Measurements from ENCODE around the gene LRRC4C. TPM values are rescaled to one million over a fixed set of nuclear protein-coding genes. Genes with fewer than 3 reads are reported as not detected.

LRRC4C gene
- total and polyA plus RNA-seq, 2 experiments from 2014 or later: 0.35 to 1.1 TPM

DNA sequence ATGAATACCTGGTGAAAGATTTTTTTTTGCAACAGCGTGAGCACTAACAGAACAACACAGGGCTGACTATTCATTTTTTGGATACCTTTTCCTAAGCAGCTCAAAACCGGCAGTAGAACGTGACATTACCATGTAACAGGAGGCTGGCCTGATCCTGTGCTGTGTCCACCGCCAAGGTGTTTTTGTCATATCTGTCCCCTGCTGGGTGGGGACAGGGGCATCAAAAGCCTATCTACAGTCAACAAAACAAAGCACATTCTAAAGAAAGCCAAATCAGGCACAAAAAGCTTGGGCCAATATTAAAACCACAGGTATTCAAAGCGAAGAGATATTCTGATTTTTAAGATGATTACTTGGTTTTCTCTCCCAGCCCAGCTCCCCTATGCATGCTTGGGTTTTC lies 151.2 kb downstream of the LRRC4C start:
- H3K36me3 ChIP-seq (ENCODE audit: insufficient read depth): no peaks in the 10 kb centered on the region
- H3K4me3 ChIP-seq: no peak overlapping the region
- H3K9me3 Mint-ChIP-seq: peaks cover 7% of the 10 kb centered on the region
- no peaks in the 10 kb centered on the region for H3K27me3 ChIP-seq (ENCODE audit: insufficient read depth)
- no peak overlapping the region for H3K27ac ChIP-seq (ENCODE audit: low read depth)
- H3K4me2 ChIP-seq: no peak overlapping the region
- H4K20me1 ChIP-seq (replicated peaks; ENCODE audit: insufficient read depth): no peaks in the 10 kb centered on the region
- ATAC-seq (no peak), DNase-seq (ENCODE audit: low spot score) (no peak)
- peak overlapping the region; percentile 11 for H2AFZ ChIP-seq
- no peak overlapping the region for H3K27ac Mint-ChIP-seq
- peaks cover 3% of the 10 kb centered on the region for H3K27me3 Mint-ChIP-seq (ENCODE audit: insufficient read depth, low read depth, poor library complexity)
- no peak for TF ChIP-seq EZH2phosphoT487 (IDR thresholded peaks at IDR 0.05; ENCODE audit: unreplicated experiment)
- no peak for TF ChIP-seq EZH2 (IDR thresholded peaks at IDR 0.05; ENCODE audit: low read depth, unreplicated experiment)
- TF ChIP-seq JUNB (IDR thresholded peaks at IDR 0.05; ENCODE audit: unreplicated experiment): no peak
- TF ChIP-seq, protein P1, sequence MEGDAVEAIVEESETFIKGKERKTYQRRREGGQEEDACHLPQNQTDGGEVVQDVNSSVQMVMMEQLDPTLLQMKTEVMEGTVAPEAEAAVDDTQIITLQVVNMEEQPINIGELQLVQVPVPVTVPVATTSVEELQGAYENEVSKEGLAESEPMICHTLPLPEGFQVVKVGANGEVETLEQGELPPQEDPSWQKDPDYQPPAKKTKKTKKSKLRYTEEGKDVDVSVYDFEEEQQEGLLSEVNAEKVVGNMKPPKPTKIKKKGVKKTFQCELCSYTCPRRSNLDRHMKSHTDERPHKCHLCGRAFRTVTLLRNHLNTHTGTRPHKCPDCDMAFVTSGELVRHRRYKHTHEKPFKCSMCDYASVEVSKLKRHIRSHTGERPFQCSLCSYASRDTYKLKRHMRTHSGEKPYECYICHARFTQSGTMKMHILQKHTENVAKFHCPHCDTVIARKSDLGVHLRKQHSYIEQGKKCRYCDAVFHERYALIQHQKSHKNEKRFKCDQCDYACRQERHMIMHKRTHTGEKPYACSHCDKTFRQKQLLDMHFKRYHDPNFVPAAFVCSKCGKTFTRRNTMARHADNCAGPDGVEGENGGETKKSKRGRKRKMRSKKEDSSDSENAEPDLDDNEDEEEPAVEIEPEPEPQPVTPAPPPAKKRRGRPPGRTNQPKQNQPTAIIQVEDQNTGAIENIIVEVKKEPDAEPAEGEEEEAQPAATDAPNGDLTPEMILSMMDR (conservative IDR thresholded peaks at IDR 0.05; ENCODE audit: low read depth in 2 of 2): no peak
- TF ChIP-seq, protein P2, sequence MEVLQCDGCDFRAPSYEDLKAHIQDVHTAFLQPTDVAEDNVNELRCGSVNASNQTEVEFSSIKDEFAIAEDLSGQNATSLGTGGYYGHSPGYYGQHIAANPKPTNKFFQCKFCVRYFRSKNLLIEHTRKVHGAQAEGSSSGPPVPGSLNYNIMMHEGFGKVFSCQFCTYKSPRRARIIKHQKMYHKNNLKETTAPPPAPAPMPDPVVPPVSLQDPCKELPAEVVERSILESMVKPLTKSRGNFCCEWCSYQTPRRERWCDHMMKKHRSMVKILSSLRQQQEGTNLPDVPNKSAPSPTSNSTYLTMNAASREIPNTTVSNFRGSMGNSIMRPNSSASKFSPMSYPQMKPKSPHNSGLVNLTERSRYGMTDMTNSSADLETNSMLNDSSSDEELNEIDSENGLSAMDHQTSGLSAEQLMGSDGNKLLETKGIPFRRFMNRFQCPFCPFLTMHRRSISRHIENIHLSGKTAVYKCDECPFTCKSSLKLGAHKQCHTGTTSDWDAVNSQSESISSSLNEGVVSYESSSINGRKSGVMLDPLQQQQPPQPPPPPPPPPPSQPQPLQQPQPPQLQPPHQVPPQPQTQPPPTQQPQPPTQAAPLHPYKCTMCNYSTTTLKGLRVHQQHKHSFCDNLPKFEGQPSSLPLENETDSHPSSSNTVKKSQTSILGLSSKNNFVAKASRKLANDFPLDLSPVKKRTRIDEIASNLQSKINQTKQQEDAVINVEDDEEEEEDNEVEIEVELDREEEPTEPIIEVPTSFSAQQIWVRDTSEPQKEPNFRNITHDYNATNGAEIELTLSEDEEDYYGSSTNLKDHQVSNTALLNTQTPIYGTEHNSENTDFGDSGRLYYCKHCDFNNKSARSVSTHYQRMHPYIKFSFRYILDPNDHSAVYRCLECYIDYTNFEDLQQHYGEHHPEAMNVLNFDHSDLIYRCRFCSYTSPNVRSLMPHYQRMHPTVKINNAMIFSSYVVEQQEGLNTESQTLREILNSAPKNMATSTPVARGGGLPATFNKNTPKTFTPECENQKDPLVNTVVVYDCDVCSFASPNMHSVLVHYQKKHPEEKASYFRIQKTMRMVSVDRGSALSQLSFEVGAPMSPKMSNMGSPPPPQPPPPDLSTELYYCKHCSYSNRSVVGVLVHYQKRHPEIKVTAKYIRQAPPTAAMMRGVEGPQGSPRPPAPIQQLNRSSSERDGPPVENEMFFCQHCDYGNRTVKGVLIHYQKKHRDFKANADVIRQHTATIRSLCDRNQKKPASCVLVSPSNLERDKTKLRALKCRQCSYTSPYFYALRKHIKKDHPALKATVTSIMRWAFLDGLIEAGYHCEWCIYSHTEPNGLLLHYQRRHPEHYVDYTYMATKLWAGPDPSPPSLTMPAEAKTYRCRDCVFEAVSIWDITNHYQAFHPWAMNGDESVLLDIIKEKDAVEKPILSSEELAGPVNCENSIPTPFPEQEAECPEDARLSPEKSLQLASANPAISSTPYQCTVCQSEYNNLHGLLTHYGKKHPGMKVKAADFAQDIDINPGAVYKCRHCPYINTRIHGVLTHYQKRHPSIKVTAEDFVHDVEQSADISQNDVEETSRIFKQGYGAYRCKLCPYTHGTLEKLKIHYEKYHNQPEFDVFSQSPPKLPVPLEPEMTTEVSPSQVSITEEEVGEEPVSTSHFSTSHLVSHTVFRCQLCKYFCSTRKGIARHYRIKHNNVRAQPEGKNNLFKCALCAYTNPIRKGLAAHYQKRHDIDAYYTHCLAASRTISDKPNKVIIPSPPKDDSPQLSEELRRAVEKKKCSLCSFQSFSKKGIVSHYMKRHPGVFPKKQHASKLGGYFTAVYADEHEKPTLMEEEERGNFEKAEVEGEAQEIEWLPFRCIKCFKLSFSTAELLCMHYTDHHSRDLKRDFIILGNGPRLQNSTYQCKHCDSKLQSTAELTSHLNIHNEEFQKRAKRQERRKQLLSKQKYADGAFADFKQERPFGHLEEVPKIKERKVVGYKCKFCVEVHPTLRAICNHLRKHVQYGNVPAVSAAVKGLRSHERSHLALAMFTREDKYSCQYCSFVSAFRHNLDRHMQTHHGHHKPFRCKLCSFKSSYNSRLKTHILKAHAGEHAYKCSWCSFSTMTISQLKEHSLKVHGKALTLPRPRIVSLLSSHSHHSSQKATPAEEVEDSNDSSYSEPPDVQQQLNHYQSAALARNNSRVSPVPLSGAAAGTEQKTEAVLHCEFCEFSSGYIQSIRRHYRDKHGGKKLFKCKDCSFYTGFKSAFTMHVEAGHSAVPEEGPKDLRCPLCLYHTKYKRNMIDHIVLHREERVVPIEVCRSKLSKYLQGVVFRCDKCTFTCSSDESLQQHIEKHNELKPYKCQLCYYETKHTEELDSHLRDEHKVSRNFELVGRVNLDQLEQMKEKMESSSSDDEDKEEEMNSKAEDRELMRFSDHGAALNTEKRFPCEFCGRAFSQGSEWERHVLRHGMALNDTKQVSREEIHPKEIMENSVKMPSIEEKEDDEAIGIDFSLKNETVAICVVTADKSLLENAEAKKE (CRISPR knock-in tag; IDR thresholded peaks at IDR 0.05): no peak
- TF ChIP-seq POLR2AphosphoS5 (IDR thresholded peaks at IDR 0.05; ENCODE audit: low read depth): no peak
- H3K4me1 Mint-ChIP-seq: peaks cover 15% of the 10 kb centered on the region
- H3K4me1 ChIP-seq (ENCODE audit: insufficient read depth): no peaks in the 10 kb centered on the region; the same call in 1 of the 2 replicates
- no peaks in the 10 kb centered on the region for H3F3A ChIP-seq (replicated peaks; ENCODE audit: low read depth)
- H3K36me3 Mint-ChIP-seq (ENCODE audit: low read depth): peaks cover 6% of the 10 kb centered on the region
- no peaks in the 10 kb centered on the region; the same call in 1 of the 2 replicates for H3K9me2 ChIP-seq (ENCODE audit: insufficient read depth)
- H3K79me2 ChIP-seq (replicated peaks; ENCODE audit: insufficient read depth): no peaks in the 10 kb centered on the region
- H3K4me3 Mint-ChIP-seq: no peak overlapping the region

Measured in GM23338 (cell line).